ENCODE measurements around the gene PCDHB8.
"Not testable (repeated sequence)": the region's sequence is repeated elsewhere in the genome, so short reads cannot be mapped to it uniquely, and the experiment has no call there.

DNA sequence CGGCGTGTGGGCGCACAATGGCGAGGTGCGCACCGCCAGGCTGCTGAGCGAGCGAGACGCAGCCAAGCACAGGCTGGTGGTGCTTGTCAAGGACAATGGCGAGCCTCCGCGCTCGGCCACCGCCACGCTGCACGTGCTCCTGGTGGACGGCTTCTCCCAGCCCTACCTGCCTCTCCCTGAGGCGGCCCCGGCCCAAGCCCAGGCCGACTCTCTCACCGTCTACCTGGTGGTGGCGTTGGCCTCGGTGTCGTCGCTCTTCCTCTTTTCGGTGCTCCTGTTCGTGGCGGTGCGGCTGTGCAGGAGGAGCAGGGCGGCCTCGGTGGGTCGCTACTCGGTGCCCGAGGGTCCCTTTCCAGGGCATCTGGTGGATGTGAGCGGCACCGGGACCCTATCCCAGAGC lies 25.5 kb upstream of the PCDHB8 start:
- TF ChIP-seq, protein P1, sequence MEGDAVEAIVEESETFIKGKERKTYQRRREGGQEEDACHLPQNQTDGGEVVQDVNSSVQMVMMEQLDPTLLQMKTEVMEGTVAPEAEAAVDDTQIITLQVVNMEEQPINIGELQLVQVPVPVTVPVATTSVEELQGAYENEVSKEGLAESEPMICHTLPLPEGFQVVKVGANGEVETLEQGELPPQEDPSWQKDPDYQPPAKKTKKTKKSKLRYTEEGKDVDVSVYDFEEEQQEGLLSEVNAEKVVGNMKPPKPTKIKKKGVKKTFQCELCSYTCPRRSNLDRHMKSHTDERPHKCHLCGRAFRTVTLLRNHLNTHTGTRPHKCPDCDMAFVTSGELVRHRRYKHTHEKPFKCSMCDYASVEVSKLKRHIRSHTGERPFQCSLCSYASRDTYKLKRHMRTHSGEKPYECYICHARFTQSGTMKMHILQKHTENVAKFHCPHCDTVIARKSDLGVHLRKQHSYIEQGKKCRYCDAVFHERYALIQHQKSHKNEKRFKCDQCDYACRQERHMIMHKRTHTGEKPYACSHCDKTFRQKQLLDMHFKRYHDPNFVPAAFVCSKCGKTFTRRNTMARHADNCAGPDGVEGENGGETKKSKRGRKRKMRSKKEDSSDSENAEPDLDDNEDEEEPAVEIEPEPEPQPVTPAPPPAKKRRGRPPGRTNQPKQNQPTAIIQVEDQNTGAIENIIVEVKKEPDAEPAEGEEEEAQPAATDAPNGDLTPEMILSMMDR (IDR thresholded peaks at IDR 0.05; ENCODE audit: low read depth, low read length) = not testable (repeated sequence)
- TF ChIP-seq EZH2phosphoT487 (IDR thresholded peaks at IDR 0.05; ENCODE audit: low read depth) = not testable (repeated sequence)

All from OCI-LY3 (cell line).